K562 (cell line): ENCODE results near the gene GPR153. TPM values are rescaled to one million over a fixed set of nuclear protein-coding genes. Genes with fewer than 3 reads are reported as not detected.

Experiments
- DPF2 ChIP-seq: fragments of 450-650 bp; IDR thresholded peaks from 2 replicates; pipeline ENCODE4 v1.6.1; 2016
- HOMEZ ChIP-seq: fragments of 250-450 bp; sonication (Bioruptor Pico); IDR thresholded peaks from 2 replicates; pipeline ENCODE4 v1.4.0; 2020; ENCODE audit warnings: mild to moderate bottlenecking, moderate library complexity
- KLF6 ChIP-seq: fragments of 250-450 bp; sonication (Bioruptor Pico); IDR thresholded peaks from 2 replicates; pipeline ENCODE4 v1.4.0; 2020; ENCODE audit warnings: mild to moderate bottlenecking, moderate library complexity, borderline replicate concordance
- PHF20 ChIP-seq: fragments of 450-650 bp; IDR thresholded peaks from 2 replicates; pipeline ENCODE4 v1.6.1; 2018; ENCODE audit not compliant: partially characterized antibody
- POU5F1 ChIP-seq: fragments of 150-350 bp; IDR thresholded peaks from 2 replicates; pipeline ENCODE4 v1.6.1; 2014; ENCODE audit warnings: borderline replicate concordance, low read length, low read depth, mild to moderate bottlenecking; ENCODE audit not compliant: partially characterized antibody
- RREB1 ChIP-seq: fragments of 250-450 bp; sonication (Bioruptor Pico); IDR thresholded peaks from 2 replicates; pipeline ENCODE4 v1.4.0; 2020
- TRIM24 ChIP-seq, 2 experiments: fragments of 450-650 bp; IDR thresholded peaks; 2 replicates each; pipeline ENCODE4 v1.6.1; 2016
- ZBTB17 ChIP-seq: fragments of 450-650 bp; formaldehyde crosslinking; IDR thresholded peaks from 2 replicates; pipeline ENCODE4 v1.4.0; 2020; ENCODE audit warnings: mild to moderate bottlenecking
- ZNF395 ChIP-seq: fragments of 200-800 bp; sonication (Bioruptor generic); IDR thresholded peaks from 2 replicates; pipeline ENCODE4 v1.6.1; 2017; ENCODE audit warnings: missing genetic modification characterization, missing compliant biosample characterization
- ZNF76 ChIP-seq: fragments of 250-450 bp; sonication (Bioruptor Pico); IDR thresholded peaks from 2 replicates; pipeline ENCODE4 v1.4.0; 2020; ENCODE audit warnings: mild to moderate bottlenecking, moderate library complexity, borderline replicate concordance
- polyA plus RNA-seq, 8 experiments: library from polyadenylated mRNA; depleted of rRNA in 4 of 8; stranded (reverse) in 5 of 8; unstranded in 3 of 8; fragments of >200 nt; fragmentation: Nextera tagmentation in 2 of 8; fragmentation: Illumina TruSeq in 1 of 8; extraction: Ambion mirVana in 2 of 8; extraction: Trizol in 1 of 8; gene quantifications; 2 replicates each; pipeline versions ENCODE4 v1.2.1 to v1.2.3, GENCODE V29; 2011 to 2014; ENCODE audit warnings: inconsistent platforms in 1 of 8, missing spikeins in 1 of 8
- total RNA-seq, 7 experiments: library from RNA; depleted of rRNA in 6 of 7; stranded (reverse); fragments of >200 nt in 6 of 7; fragmentation: Illumina TruSeq in 2 of 7; extraction: Trizol in 2 of 7; gene quantifications; 2 replicates each; pipeline versions ENCODE4 v1.2.1 to v1.2.3, GENCODE V29; 2011 to 2021; ENCODE audit warnings: low replicate concordance in 1 of 7
- TF ChIP-seq, protein P1 (sequence below): fragments of 250-450 bp; sonication (Bioruptor Pico); IDR thresholded peaks from 2 replicates; pipeline ENCODE4 v1.5.0; 2021; ENCODE audit warnings: mild to moderate bottlenecking, borderline replicate concordance

The GPR153 gene
- total and polyA plus RNA-seq, 9 of the 15 experiments (the other 6 are each of a cell fraction or from before 2014, with no cell fraction given) = 0.01 to 1.5 (median 0.51) TPM

DNA sequence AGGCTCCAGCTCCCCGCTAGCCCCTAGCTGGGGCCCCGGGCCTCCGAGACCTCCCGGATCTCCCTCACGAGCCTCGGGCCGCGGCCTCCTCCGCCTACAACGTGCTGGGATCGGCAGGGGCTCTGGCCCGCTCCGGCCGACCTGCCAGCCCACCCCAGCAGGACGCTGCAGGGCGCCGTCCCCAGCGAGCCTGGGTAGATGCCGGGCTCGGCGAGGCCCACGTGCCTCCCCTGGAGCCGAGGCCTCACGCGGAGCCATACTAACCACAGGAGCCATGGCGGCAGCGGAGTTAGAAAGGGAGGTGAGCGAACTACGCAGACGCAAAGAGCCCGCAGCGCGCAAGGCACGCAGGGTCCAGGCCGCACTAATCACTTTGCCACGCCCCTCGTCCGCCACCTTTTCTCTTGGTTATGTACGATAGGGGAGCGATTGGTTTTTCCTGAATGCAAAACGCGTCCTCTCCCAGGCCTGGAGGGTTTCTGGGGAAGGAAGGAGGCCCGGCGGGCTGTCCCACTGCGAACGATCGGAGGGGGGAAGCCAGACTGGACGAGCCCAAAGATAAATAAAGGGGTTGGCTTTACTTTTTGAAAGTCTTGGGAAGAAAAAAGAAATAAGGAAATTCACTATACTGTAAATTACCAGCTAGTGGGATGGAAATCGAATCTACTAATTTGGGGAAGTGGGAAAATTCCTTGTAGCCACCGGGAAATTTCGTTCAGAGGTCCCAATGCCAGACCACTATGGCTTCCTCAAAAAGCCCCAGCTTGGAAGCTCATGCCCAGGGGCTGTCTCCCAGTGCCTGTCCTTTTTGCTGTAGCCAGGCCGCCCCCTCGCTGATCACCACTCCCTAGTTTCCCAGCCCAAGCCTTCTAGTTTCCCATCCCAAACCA lies 61.4 kb downstream of the GPR153 start, which contains the start of gene RPL22 (continued):
- TF ChIP-seq ZNF76 (CRISPR knock-in tag) (peak; percentile 91; the same call in 1 of the 2 replicates), ZBTB17 (CRISPR knock-in tag) (peak; percentile 100), RREB1 (CRISPR knock-in tag) (0 out of 2 replicates have a peak, but pooled peaks have one; percentile 23), KLF6 (peak; percentile 32; the same call in 1 of the 2 replicates), HOMEZ (CRISPR knock-in tag) (peak; percentile 87; the same call in 1 of the 2 replicates), TRIM24 (IDR thresholded peaks at IDR 0.05) (peak in 1 of 2 experiments; percentile 59; a peak in 1 of 4 replicates), PHF20 (peak; percentile 89), ZNF395 (peak; percentile 56; the same call in 1 of the 2 replicates), POU5F1 (peak; percentile 18), DPF2 (peak; percentile 40; the same call in 1 of the 2 replicates)
- TF ChIP-seq, protein P1, sequence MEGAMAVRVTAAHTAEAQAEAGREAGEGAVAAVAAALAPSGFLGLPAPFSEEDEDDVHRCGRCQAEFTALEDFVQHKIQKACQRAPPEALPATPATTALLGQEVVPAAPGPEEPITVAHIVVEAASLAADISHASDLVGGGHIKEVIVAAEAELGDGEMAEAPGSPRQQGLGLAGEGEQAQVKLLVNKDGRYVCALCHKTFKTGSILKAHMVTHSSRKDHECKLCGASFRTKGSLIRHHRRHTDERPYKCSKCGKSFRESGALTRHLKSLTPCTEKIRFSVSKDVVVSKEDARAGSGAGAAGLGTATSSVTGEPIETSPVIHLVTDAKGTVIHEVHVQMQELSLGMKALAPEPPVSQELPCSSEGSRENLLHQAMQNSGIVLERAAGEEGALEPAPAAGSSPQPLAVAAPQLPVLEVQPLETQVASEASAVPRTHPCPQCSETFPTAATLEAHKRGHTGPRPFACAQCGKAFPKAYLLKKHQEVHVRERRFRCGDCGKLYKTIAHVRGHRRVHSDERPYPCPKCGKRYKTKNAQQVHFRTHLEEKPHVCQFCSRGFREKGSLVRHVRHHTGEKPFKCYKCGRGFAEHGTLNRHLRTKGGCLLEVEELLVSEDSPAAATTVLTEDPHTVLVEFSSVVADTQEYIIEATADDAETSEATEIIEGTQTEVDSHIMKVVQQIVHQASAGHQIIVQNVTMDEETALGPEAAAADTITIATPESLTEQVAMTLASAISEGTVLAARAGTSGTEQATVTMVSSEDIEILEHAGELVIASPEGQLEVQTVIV = no peak
